AG04450 (cell line): ENCODE measurements around the gene MSI2. TPM values are rescaled to one million over a fixed set of nuclear protein-coding genes. Genes with fewer than 3 reads are reported as not detected.

Experiments used
- CTCF ChIA-PET: fragments of 300-600, 350-600 bp; formaldehyde crosslinking; extraction: SDS; loops from one replicate; lab custom pipeline; 2022; ENCODE audit warnings: antibody characterized with exemption, inconsistent platforms; lab: Charles Lee
- POLR2A ChIA-PET: fragments of 350-600 bp; formaldehyde crosslinking; extraction: SDS; loops from one replicate; lab custom pipeline; 2021; ENCODE audit warnings: antibody characterized with exemption, inconsistent platforms; lab: Yijun Ruan, JAX
- DNase-seq: peaks from one replicate; pipeline ENCODE4 v3.0.0-alpha.2; 2011; ENCODE audit warnings: low read depth, low spot score
- H3K27ac ChIP-seq: one replicate; pipeline ENCODE4 v1.5.1; 2012; ENCODE audit warnings: low read depth, low read length, control low read depth
- H3K27me3 ChIP-seq: one replicate; pipeline ENCODE4 v1.6.0; 2012; ENCODE audit warnings: low read length; ENCODE audit not compliant: control insufficient read depth, insufficient read depth
- H3K4me3 ChIP-seq: 2 replicates; pipeline ENCODE4 v1.5.1; 2011; ENCODE audit warnings: mild to moderate bottlenecking, low read depth, low read length, control low read depth
- H3K9me3 ChIP-seq: 2 replicates; pipeline ENCODE4 v1.5.1; 2012; ENCODE audit warnings: low read length; ENCODE audit not compliant: control insufficient read depth, insufficient read depth
- CTCF ChIP-seq: IDR thresholded peaks from 2 replicates; pipeline ENCODE4 v1.5.1; 2011; ENCODE audit warnings: low read depth, low read length, control low read depth, inconsistent platforms
- polyA plus RNA-seq: library from polyadenylated mRNA; depleted of rRNA; stranded (reverse); fragments of >200 nt; gene quantifications from 2 replicates; pipeline ENCODE4 v1.2.3, GENCODE V29; 2011

Gene MSI2
- polyA plus RNA-seq, 1 experiment: 26.2 TPM

GRCh38 chr17:57402681-57403180 is 146.4 kb downstream of the MSI2 start:
- H3K27ac ChIP-seq: no peak overlapping the region
- no peaks in the 10 kb centered on the region for H3K27me3 ChIP-seq
- CTCF ChIA-PET: no interaction called here
- POLR2A ChIA-PET: no interaction called here
- TF ChIP-seq CTCF: no peak
- no peak overlapping the region for H3K4me3 ChIP-seq
- no peaks in the 10 kb centered on the region; the same call in 1 of the 2 replicates for H3K9me3 ChIP-seq
- DNase-seq: no peak

- ChIA-PET POLR2A (interaction anchor here (0.6 kb wide), 1 partner anchor 26 kb away, joined by 6 read pairs; no protein-coding TSS in a partner anchor), CTCF (no interaction called here)
- H3K27ac ChIP-seq: no peak overlapping the region
- no peak overlapping the region for H3K4me3 ChIP-seq
- TF ChIP-seq CTCF: no peak
- no peak for DNase-seq
- no peaks in the 10 kb centered on the region for H3K27me3 ChIP-seq
- no peaks in the 10 kb centered on the region; the same call in 1 of the 2 replicates for H3K9me3 ChIP-seq
Observed at GRCh38 chr17:57403236-57403635, 146.9 kb downstream of the MSI2 start.

GRCh38 chr17:57404073-57404472 is 147.8 kb downstream of the MSI2 start:
- H3K9me3 ChIP-seq: no peaks in the 10 kb centered on the region; the same call in 1 of the 2 replicates
- H3K27ac ChIP-seq: no peak overlapping the region
- CTCF ChIA-PET: interaction anchor here (1.9 kb wide), 1 partner anchor 268 kb away, joined by 6 read pairs; no protein-coding TSS in a partner anchor
- POLR2A ChIA-PET: interaction anchor here (0.6 to 1.0 kb wide), 2 partner anchors 27 to 36 kb away, joined by 5 to 6 read pairs; no protein-coding TSS in a partner anchor
- no peaks in the 10 kb centered on the region for H3K27me3 ChIP-seq
- TF ChIP-seq CTCF: no peak
- no peak for DNase-seq
- H3K4me3 ChIP-seq: no peak overlapping the region

- ChIA-PET CTCF (interaction anchor here (1.9 to 2.1 kb wide), 2 partner anchors 162 to 267 kb away, joined by 6 to 8 read pairs; no protein-coding TSS in a partner anchor), POLR2A (interaction anchor here (0.6 to 1.0 kb wide), 2 partner anchors 35 to 1035 kb away, joined by 3 to 5 read pairs; no protein-coding TSS in a partner anchor)
- TF ChIP-seq CTCF: no peak
- Histone ChIP-seq H3K4me3 (no peak overlapping the region), H3K27ac (no peak overlapping the region), H3K9me3 (no peaks in the 10 kb centered on the region; the same call in 1 of the 2 replicates), H3K27me3 (no peaks in the 10 kb centered on the region)
- no peak for DNase-seq
Observed at GRCh38 chr17:57404795-57405490, 148.6 kb downstream of the MSI2 start.
